SK-N-SH (cell line): ENCODE data around the gene TTC6. TPM values are rescaled to one million over a fixed set of nuclear protein-coding genes. Genes with fewer than 3 reads are reported as not detected.

Source experiments
- CTCF ChIA-PET: fragments of 300-600, 350-600 bp; formaldehyde crosslinking; extraction: SDS; loops from one replicate; lab custom pipeline; 2021; lab: Yijun Ruan, JAX
- POLR2A ChIA-PET: fragments of 350-600 bp; sonication (Branson Sonifier 250); formaldehyde crosslinking; extraction: SDS; loops from one replicate; lab custom pipeline; 2020; ENCODE audit warnings: antibody characterized with exemption, inconsistent platforms; lab: Yijun Ruan, JAX
- DNase-seq: peaks from one replicate; pipeline ENCODE4 v3.0.0; 2012
- H2AFZ ChIP-seq: fragments of 200-600 bp; sonication (generic); 2 replicates; pipeline ENCODE4 v1.8.1; 2016; ENCODE audit warnings: antibody characterized with exemption, mild to moderate bottlenecking, low read depth
- H3F3A ChIP-seq: fragments of 200-600 bp; sonication (generic); replicated peaks from 2 replicates; pipeline ENCODE3; 2016; ENCODE audit warnings: antibody characterized with exemption, mild to moderate bottlenecking; ENCODE audit not compliant: insufficient read depth
- H3K27ac ChIP-seq, 2 experiments: fragments of 200-500 bp in 1 of 2; fragments of 200-600 bp in 1 of 2; sonication (Bioruptor generic) in 1 of 2; sonication (generic), shearing (Covaris generic) in 1 of 2; 2 replicates each; pipeline versions ENCODE4 v1.5.1 to v1.6.1; 2014 to 2016; ENCODE audit warnings: low read depth in 2 of 2, inconsistent platforms in 1 of 2, low read length in 1 of 2, mild to moderate bottlenecking in 1 of 2, mixed read lengths in 1 of 2
- H3K27me3 ChIP-seq: fragments of 200-600 bp; sonication (generic), shearing (Covaris generic); 2 replicates; pipeline ENCODE4 v1.6.1; 2016; ENCODE audit warnings: mixed run types; ENCODE audit not compliant: insufficient read depth
- H3K36me3 ChIP-seq, 2 experiments: fragments of 200-500 bp in 1 of 2; fragments of 200-600 bp in 1 of 2; sonication (Bioruptor generic) in 1 of 2; sonication (generic) in 1 of 2; replicated peaks in 1 of 2; 2 replicates each; pipeline versions ENCODE3 to v1.5.1; 2014 to 2016; ENCODE audit warnings: low read length in 1 of 2, mild to moderate bottlenecking in 1 of 2; ENCODE audit not compliant: insufficient read depth in 2 of 2, control insufficient read depth in 1 of 2
- H3K4me1 ChIP-seq, 2 experiments: fragments of 200-500 bp in 1 of 2; fragments of 200-600 bp in 1 of 2; sonication (Bioruptor generic) in 1 of 2; sonication (generic), shearing (Covaris generic) in 1 of 2; 2 replicates each; pipeline versions ENCODE4 v1.5.1 to v1.6.1; 2014 to 2016; ENCODE audit warnings: low read depth in 1 of 2, low read length in 1 of 2, mixed run types in 1 of 2; ENCODE audit not compliant: insufficient read depth in 2 of 2, control insufficient read depth in 1 of 2
- H3K4me2 ChIP-seq: fragments of 200-600 bp; sonication (generic), shearing (Covaris generic); 2 replicates; pipeline ENCODE4 v1.6.1; 2017; ENCODE audit warnings: mixed run types
- H3K4me3 ChIP-seq, 2 experiments: fragments of 200-500 bp in 1 of 2; fragments of 200-600 bp in 1 of 2; sonication (Bioruptor generic) in 1 of 2; sonication (generic), shearing (Covaris generic) in 1 of 2; 2 replicates each; pipeline versions ENCODE4 v1.5.1 to v1.8.1; 2014 to 2016; ENCODE audit warnings: low read depth in 2 of 2, inconsistent platforms in 1 of 2, low read length in 1 of 2, mild to moderate bottlenecking in 1 of 2, mixed read lengths in 1 of 2, moderate library complexity in 1 of 2
- H3K79me2 ChIP-seq: fragments of 200-600 bp; sonication (generic); 2 replicates; pipeline ENCODE4 v1.8.1; 2017; ENCODE audit warnings: mild to moderate bottlenecking; ENCODE audit not compliant: insufficient read depth
- H3K9ac ChIP-seq: fragments of 200-600 bp; sonication (generic); 2 replicates; pipeline ENCODE4 v1.6.1; 2017; ENCODE audit warnings: mixed run types
- H3K9me2 ChIP-seq: fragments of 200-600 bp; sonication (generic); 2 replicates; pipeline ENCODE4 v1.6.1; 2017; ENCODE audit warnings: mixed run types
- H3K9me3 ChIP-seq: fragments of 200-600 bp; sonication (generic); 2 replicates; pipeline ENCODE4 v1.6.1; 2017; ENCODE audit warnings: mixed run types, mild to moderate bottlenecking, moderate library complexity
- H4K20me1 ChIP-seq: fragments of 200-600 bp; sonication (generic); 2 replicates; pipeline ENCODE4 v1.6.1; 2017; ENCODE audit warnings: mild to moderate bottlenecking, mixed run types; ENCODE audit not compliant: insufficient read depth
- ELF1 ChIP-seq: IDR thresholded peaks from 2 replicates; pipeline ENCODE4 v1.4.0; 2012
- EP300 ChIP-seq, 2 experiments: IDR thresholded peaks; 2 replicates each; pipeline versions ENCODE4 v1.4.0 to v1.6.1; 2012; ENCODE audit warnings: borderline replicate concordance in 1 of 2, low read depth in 1 of 2, low read length in 1 of 2
- JUND ChIP-seq: IDR thresholded peaks from 2 replicates; pipeline ENCODE4 v1.4.0; 2012
- MEF2A ChIP-seq: IDR thresholded peaks from 2 replicates; pipeline ENCODE4 v1.4.0; 2012; ENCODE audit warnings: low read depth, borderline replicate concordance
- POLR2AphosphoS5 ChIP-seq: IDR thresholded peaks from 2 replicates; pipeline ENCODE4 v1.6.1; 2012; ENCODE audit warnings: low read depth, low read length
- RXRA ChIP-seq: IDR thresholded peaks from 2 replicates; pipeline ENCODE4 v1.4.0; 2012; ENCODE audit warnings: low read depth, mild to moderate bottlenecking, borderline replicate concordance
- SMC3 ChIP-seq: IDR thresholded peaks from 2 replicates; pipeline ENCODE4 v1.6.1; 2012; ENCODE audit warnings: low read depth, low read length, improper control_type of control experiment
- TEAD4 ChIP-seq: IDR thresholded peaks from 2 replicates; pipeline ENCODE4 v1.4.0; 2012; ENCODE audit warnings: mild to moderate bottlenecking, borderline replicate concordance; ENCODE audit not compliant: insufficient read depth
- YY1 ChIP-seq: IDR thresholded peaks from 2 replicates; pipeline ENCODE4 v1.4.0; 2012; ENCODE audit warnings: low read depth, mild to moderate bottlenecking
- WGBS: methylation state at CpG from one replicate; pipeline ENCODE4 v1.1.6; 2017; ENCODE audit warnings: low lambda C conversion rate; 5-methylcytosine and 5-hydroxymethylcytosine counted together
- polyA plus RNA-seq, 3 experiments: library from polyadenylated mRNA; depleted of rRNA; stranded (reverse); fragments of >200 nt; gene quantifications; 2 replicates each; pipeline ENCODE4 v1.2.3, GENCODE V29; 2012
- TF ChIP-seq, protein P1 (sequence below): IDR thresholded peaks from 2 replicates; pipeline ENCODE4 v1.4.0; 2012; ENCODE audit warnings: low read depth
- TF ChIP-seq, protein P2 (sequence below): fragments of 150-350 bp; IDR thresholded peaks from 2 replicates; pipeline ENCODE4 v1.6.1; 2016; ENCODE audit warnings: mild to moderate bottlenecking, low read depth, low read length
- TF ChIP-seq, protein P3 (sequence below): IDR thresholded peaks from 2 replicates; pipeline ENCODE4 v1.6.1; 2012; ENCODE audit warnings: mild to moderate bottlenecking, low read depth, low read length, moderate library complexity
- TF ChIP-seq, protein P4 (sequence below): IDR thresholded peaks from 2 replicates; pipeline ENCODE4; 2012

The TTC6 gene
- polyA plus RNA-seq, 1 of the 3 experiments (the other 2 are of a cell fraction) = not detected

DNA sequence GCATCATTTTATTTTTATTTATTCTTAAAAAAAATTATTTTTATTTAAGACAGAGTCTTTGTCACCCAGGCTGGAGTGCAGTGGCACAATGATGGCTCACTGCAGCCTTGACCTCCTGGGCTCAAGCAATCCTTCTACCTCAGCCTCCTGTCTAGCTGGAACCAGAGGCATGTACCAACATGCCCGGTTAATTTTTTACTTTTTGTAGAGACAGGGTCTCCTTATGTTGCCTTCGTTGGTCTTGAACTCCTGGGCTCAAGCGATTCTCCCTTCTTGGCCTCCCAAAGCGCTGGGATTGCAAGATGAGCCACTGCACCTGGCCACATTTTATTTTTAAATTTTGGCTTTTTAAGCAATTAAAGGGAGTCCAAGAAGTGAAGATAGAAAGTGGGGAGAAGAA is 21.4 kb downstream of the TTC6 start:
- no peak for DNase-seq
- no peaks in the 10 kb centered on the region for H3K9me3 ChIP-seq
- H3K4me3 ChIP-seq = no peak overlapping the region
- no peaks in the 10 kb centered on the region for H3K9me2 ChIP-seq
- ChIA-PET CTCF (no interaction called here), POLR2A (no interaction called here)
- no peak overlapping the region for H3K9ac ChIP-seq
- no peak overlapping the region for H2AFZ ChIP-seq
- H4K20me1 ChIP-seq = no peaks in the 10 kb centered on the region
- TF ChIP-seq, protein P1, sequence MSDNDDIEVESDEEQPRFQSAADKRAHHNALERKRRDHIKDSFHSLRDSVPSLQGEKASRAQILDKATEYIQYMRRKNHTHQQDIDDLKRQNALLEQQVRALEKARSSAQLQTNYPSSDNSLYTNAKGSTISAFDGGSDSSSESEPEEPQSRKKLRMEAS = no peak
- no peak for TF ChIP-seq MEF2A
- TF ChIP-seq SMC3 = no peak
- TF ChIP-seq, protein P2, sequence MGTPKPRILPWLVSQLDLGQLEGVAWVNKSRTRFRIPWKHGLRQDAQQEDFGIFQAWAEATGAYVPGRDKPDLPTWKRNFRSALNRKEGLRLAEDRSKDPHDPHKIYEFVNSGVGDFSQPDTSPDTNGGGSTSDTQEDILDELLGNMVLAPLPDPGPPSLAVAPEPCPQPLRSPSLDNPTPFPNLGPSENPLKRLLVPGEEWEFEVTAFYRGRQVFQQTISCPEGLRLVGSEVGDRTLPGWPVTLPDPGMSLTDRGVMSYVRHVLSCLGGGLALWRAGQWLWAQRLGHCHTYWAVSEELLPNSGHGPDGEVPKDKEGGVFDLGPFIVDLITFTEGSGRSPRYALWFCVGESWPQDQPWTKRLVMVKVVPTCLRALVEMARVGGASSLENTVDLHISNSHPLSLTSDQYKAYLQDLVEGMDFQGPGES = no peak
- TF ChIP-seq EP300 (IDR thresholded peaks at IDR 0.05; ENCODE audit: borderline replicate concordance in 1 of 2, low read depth in 1 of 2, low read length in 1 of 2) = no peak
- TF ChIP-seq POLR2AphosphoS5 = no peak
- no peak for TF ChIP-seq RXRA
- no peak for TF ChIP-seq JUND
- TF ChIP-seq, protein P3, sequence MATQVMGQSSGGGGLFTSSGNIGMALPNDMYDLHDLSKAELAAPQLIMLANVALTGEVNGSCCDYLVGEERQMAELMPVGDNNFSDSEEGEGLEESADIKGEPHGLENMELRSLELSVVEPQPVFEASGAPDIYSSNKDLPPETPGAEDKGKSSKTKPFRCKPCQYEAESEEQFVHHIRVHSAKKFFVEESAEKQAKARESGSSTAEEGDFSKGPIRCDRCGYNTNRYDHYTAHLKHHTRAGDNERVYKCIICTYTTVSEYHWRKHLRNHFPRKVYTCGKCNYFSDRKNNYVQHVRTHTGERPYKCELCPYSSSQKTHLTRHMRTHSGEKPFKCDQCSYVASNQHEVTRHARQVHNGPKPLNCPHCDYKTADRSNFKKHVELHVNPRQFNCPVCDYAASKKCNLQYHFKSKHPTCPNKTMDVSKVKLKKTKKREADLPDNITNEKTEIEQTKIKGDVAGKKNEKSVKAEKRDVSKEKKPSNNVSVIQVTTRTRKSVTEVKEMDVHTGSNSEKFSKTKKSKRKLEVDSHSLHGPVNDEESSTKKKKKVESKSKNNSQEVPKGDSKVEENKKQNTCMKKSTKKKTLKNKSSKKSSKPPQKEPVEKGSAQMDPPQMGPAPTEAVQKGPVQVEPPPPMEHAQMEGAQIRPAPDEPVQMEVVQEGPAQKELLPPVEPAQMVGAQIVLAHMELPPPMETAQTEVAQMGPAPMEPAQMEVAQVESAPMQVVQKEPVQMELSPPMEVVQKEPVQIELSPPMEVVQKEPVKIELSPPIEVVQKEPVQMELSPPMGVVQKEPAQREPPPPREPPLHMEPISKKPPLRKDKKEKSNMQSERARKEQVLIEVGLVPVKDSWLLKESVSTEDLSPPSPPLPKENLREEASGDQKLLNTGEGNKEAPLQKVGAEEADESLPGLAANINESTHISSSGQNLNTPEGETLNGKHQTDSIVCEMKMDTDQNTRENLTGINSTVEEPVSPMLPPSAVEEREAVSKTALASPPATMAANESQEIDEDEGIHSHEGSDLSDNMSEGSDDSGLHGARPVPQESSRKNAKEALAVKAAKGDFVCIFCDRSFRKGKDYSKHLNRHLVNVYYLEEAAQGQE = no peak
- TF ChIP-seq ELF1 = no peak
- no peak for TF ChIP-seq YY1
- TF ChIP-seq, protein P4, sequence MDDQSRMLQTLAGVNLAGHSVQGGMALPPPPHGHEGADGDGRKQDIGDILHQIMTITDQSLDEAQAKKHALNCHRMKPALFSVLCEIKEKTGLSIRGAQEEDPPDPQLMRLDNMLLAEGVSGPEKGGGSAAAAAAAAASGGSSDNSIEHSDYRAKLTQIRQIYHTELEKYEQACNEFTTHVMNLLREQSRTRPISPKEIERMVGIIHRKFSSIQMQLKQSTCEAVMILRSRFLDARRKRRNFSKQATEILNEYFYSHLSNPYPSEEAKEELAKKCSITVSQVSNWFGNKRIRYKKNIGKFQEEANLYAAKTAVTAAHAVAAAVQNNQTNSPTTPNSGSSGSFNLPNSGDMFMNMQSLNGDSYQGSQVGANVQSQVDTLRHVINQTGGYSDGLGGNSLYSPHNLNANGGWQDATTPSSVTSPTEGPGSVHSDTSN = no peak
- TF ChIP-seq TEAD4 = no peak
- H3K4me1 ChIP-seq = no peaks in the 10 kb centered on the region
- H3F3A ChIP-seq = no peaks in the 10 kb centered on the region
- no peaks in the 10 kb centered on the region; the same call in 1 of the 2 replicates for H3K27me3 ChIP-seq
- no peak overlapping the region for H3K4me2 ChIP-seq
- 21% methylated on average over 4 of the region's 4 CpGs for WGBS
- H3K79me2 ChIP-seq = no peaks in the 10 kb centered on the region
- H3K36me3 ChIP-seq = no peaks in the 10 kb centered on the region
- no peak overlapping the region for H3K27ac ChIP-seq
